SK-N-MC (cell line): ENCODE measurements around the gene CAMSAP1.

Experiments
- EZH2 ChIP-seq: fragments of 200-600 bp; sonication (generic); IDR thresholded peaks from one replicate; pipeline ENCODE4 v1.6.1; 2017; ENCODE audit warnings: antibody characterized with exemption
- POLR2AphosphoS5 ChIP-seq: IDR thresholded peaks from 2 replicates; pipeline ENCODE4 v1.6.1; 2012; ENCODE audit warnings: mild to moderate bottlenecking, low read depth, low read length, borderline replicate concordance

- TF ChIP-seq POLR2AphosphoS5, result no peak
- no peak for TF ChIP-seq EZH2
Measured at GRCh38 chr9:135902655-135903357, 4.5 kb downstream of the CAMSAP1 start.
